ENCODE results near the gene SRI.

Gene SRI

GRCh38 chr7:88224601-88225275, 4.9 kb upstream of the SRI start:
- no peak for DNase-seq

- DNase-seq, result no peak
Measured at GRCh38 chr7:88223265-88223664, 3.4 kb upstream of the SRI start.

- DNase-seq, result peak; percentile 25
Measured at GRCh38 chr7:88218836-88219605, 817 bp downstream of the SRI start.

- DNase-seq, result no peak
Measured at GRCh38 chr7:88218429-88218745, 1.5 kb downstream of the SRI start.

GRCh38 chr7:88217675-88218428, 2.0 kb downstream of the SRI start:
- no peak for DNase-seq

- DNase-seq, result no peak
Measured at GRCh38 chr7:88216276-88216675, 3.6 kb downstream of the SRI start.

- no peak for DNase-seq
Measured at GRCh38 chr7:88215295-88215694, 4.5 kb downstream of the SRI start.

GRCh38 chr7:88214456-88214855, 5.4 kb downstream of the SRI start:
- DNase-seq, result no peak

- DNase-seq, result no peak
Measured at GRCh38 chr7:88212918-88213317, 6.9 kb downstream of the SRI start.

- no peak for DNase-seq
Measured at GRCh38 chr7:88208521-88208920, 11.3 kb downstream of the SRI start.

GRCh38 chr7:88206254-88206653, 13.6 kb downstream of the SRI start:
- DNase-seq, result no peak

GRCh38 chr7:88205179-88205578, 14.7 kb downstream of the SRI start:
- DNase-seq, result no peak

- no peak for DNase-seq
Measured at GRCh38 chr7:88204525-88205110, 15.2 kb downstream of the SRI start.

- no peak for DNase-seq
Measured at GRCh38 chr7:88203401-88203800, 16.4 kb downstream of the SRI start.

- no peak for DNase-seq
Measured at GRCh38 chr7:88202799-88203198, 17.0 kb downstream of the SRI start.

- DNase-seq, result no peak
Measured at GRCh38 chr7:88202278-88202677, 17.6 kb downstream of the SRI start.

- DNase-seq, result no peak
Measured at GRCh38 chr7:88201305-88201704, 18.5 kb downstream of the SRI start.

GRCh38 chr7:88200789-88201188, 19.0 kb downstream of the SRI start:
- peak; percentile 63 for DNase-seq

- DNase-seq, result no peak
Measured at GRCh38 chr7:88200261-88200660, 19.6 kb downstream of the SRI start.

GRCh38 chr7:88191911-88192310, 27.9 kb downstream of the SRI start:
- no peak for DNase-seq

- DNase-seq, result no peak
Measured at GRCh38 chr7:88185650-88186049, 34.2 kb downstream of the SRI start.

GRCh38 chr7:88184848-88185304, 35.0 kb downstream of the SRI start:
- no peak for DNase-seq

GRCh38 chr7:88183051-88183450, 36.8 kb downstream of the SRI start:
- DNase-seq, result no peak

GRCh38 chr7:88176190-88176589, 43.6 kb downstream of the SRI start:
- DNase-seq, result no peak
